Prostate gland (tissue), 2 donors: ENCODE data around the gene SLC7A6OS.

ENCODE experiments used
- CTCF ChIP-seq, 4 experiments: fragments of 200-600 bp in 2 of 4; fragments of 450-650 bp in 2 of 4; sonication (generic) in 2 of 4; IDR thresholded peaks; 1 replicate in 3 of 4; 2 replicates in 1 of 4; pipeline ENCODE4 v1.5.1; 2016 to 2019; ENCODE audit warnings: antibody characterized with exemption in 4 of 4, mild to moderate bottlenecking in 2 of 4, moderate library complexity in 2 of 4
- POLR2A ChIP-seq: fragments of 450-650 bp; IDR thresholded peaks from one replicate; pipeline ENCODE4 v1.6.1; 2016; ENCODE audit warnings: antibody characterized with exemption, mild to moderate bottlenecking
- POLR2AphosphoS5 ChIP-seq: sonication (generic); formaldehyde crosslinking; IDR thresholded peaks from one replicate; pipeline ENCODE4 v1.6.1; 2017; ENCODE audit warnings: antibody characterized with exemption

- TF ChIP-seq CTCF (IDR thresholded peaks at IDR 0.05) = no peak
- TF ChIP-seq POLR2AphosphoS5 = no peak
- TF ChIP-seq POLR2A = no peak
Measured at GRCh38 chr16:68270353-68270752, 40.4 kb downstream of the SLC7A6OS start.
